ENCODE data around the gene ITGAL. TPM values are rescaled to one million over a fixed set of nuclear protein-coding genes. Genes with fewer than 3 reads are reported as not detected.

Gene ITGAL
- total and polyA plus RNA-seq, 8 donors, result 2.9 to 60.2 (median 5.6) TPM

- Histone ChIP-seq H3K4me1 (peaks cover 0 to 8% of the 10 kb centered on the region in 2 donors), H3K4me3 (no peak overlapping the region)
- no peak for DNase-seq
These were observed 70.5 kb downstream of the ITGAL start for GRCh38 chr16:30543067-30543466.

GRCh38 chr16:30546115-30546514, 73.6 kb downstream of the ITGAL start:
- no peak for TF ChIP-seq CTCF (IDR thresholded peaks at IDR 0.05)
- Histone ChIP-seq H3K27me3 (no peaks in the 10 kb centered on the region), H3K4me3 (no peak overlapping the region), H3K27ac (no peak overlapping the region), H3K4me1 (peaks cover 0 to 9% of the 10 kb centered on the region in 2 donors), H3K36me3 (no peaks in the 10 kb centered on the region), H3K9me3 (no peaks in the 10 kb centered on the region)
- intact Hi-C loops (cut with DNase I), result no loop called here
- ATAC-seq (peak; percentile 26), DNase-seq (peak in 1 of 4 donors; percentile 24)

More at GRCh38 chr16:30543067-30543466, 70.5 kb downstream of the ITGAL start:
- Histone ChIP-seq H3K9me3 (no peaks in the 10 kb centered on the region), H3K27me3 (no peaks in the 10 kb centered on the region), H3K36me3 (no peaks in the 10 kb centered on the region), H3K27ac (no peak overlapping the region)
- no peak for TF ChIP-seq CTCF (IDR thresholded peaks at IDR 0.05)
- no peak for ATAC-seq
- intact Hi-C loops (cut with DNase I), result no loop called here

GRCh38 chr16:30548416-30549253, 76.1 kb downstream of the ITGAL start:
- Histone ChIP-seq H3K9me3 (no peaks in the 10 kb centered on the region), H3K4me3 (no peak overlapping the region), H3K27me3 (no peaks in the 10 kb centered on the region), H3K4me1 (peaks cover 0 to 28% of the 10 kb centered on the region in 2 donors), H3K27ac (no peak overlapping the region), H3K36me3 (peaks cover 0 to 4% of the 10 kb centered on the region in 2 donors)
- intact Hi-C loops (cut with DNase I), result no loop called here
- no peak for DNase-seq
- no peak for ATAC-seq
- TF ChIP-seq CTCF (IDR thresholded peaks at IDR 0.05), result no peak

- intact Hi-C loops (cut with DNase I), result no loop called here
- Histone ChIP-seq H3K4me3 (no peak overlapping the region), H3K27me3 (no peaks in the 10 kb centered on the region), H3K9me3 (no peaks in the 10 kb centered on the region), H3K36me3 (peaks cover 0 to 31% of the 10 kb centered on the region in 2 donors), H3K4me1 (peaks cover 0 to 34% of the 10 kb centered on the region in 2 donors), H3K27ac (peak overlapping the region in 1 of 2 donors; percentile 33)
- ATAC-seq, result peak; percentile 92
- no peak for TF ChIP-seq CTCF (IDR thresholded peaks at IDR 0.05)
- peak in 3 of 4 donors; percentile 67 to 70 (median 68) for DNase-seq
These were observed 79.2 kb downstream of the ITGAL start for GRCh38 chr16:30551781-30552180.

- DNase-seq (peak in 1 of 4 donors; percentile 10), ATAC-seq (no peak)
- peak overlapping the region in 1 of 2 donors; percentile 33 for H3K27ac ChIP-seq
These were observed 80.4 kb downstream of the ITGAL start for GRCh38 chr16:30552956-30553355.

More at GRCh38 chr16:30552956-30553355, 80.4 kb downstream of the ITGAL start:
- Histone ChIP-seq H3K27me3 (no peaks in the 10 kb centered on the region), H3K4me3 (no peak overlapping the region), H3K4me1 (peaks cover 0 to 44% of the 10 kb centered on the region in 2 donors), H3K9me3 (no peaks in the 10 kb centered on the region), H3K36me3 (peaks cover 0 to 31% of the 10 kb centered on the region in 2 donors)
- intact Hi-C loops (cut with DNase I), result no loop called here
- TF ChIP-seq CTCF (IDR thresholded peaks at IDR 0.05), result no peak
